GM19395 (cell line): ENCODE measurements around the gene RASL10A.
"Not testable (repeated sequence)": the region's sequence is repeated elsewhere in the genome, so short reads cannot be mapped to it uniquely, and the experiment has no call there.

Experiments used
- ATAC-seq: cut with Tn5 transposase; IDR thresholded peaks from one replicate; pipeline ENCODE4 v1.9.1; 2021; ENCODE audit warnings: mild to moderate bottlenecking, moderate library complexity; ENCODE audit not compliant: unreplicated experiment

RASL10A gene, protein sequence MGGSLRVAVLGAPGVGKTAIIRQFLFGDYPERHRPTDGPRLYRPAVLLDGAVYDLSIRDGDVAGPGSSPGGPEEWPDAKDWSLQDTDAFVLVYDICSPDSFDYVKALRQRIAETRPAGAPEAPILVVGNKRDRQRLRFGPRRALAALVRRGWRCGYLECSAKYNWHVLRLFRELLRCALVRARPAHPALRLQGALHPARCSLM

GRCh38 chr22:29315286-29316140, at the start of gene RASL10A:
Gene RASL10A, minus strand, starts transcription at chr22:29315697. Its CDS starts 451 bp downstream, at chr22:29315246.
- ATAC-seq: no peak

- no peak for ATAC-seq
Observed at GRCh38 chr22:29359469-29359868, 44.0 kb upstream of the RASL10A start.

DNA sequence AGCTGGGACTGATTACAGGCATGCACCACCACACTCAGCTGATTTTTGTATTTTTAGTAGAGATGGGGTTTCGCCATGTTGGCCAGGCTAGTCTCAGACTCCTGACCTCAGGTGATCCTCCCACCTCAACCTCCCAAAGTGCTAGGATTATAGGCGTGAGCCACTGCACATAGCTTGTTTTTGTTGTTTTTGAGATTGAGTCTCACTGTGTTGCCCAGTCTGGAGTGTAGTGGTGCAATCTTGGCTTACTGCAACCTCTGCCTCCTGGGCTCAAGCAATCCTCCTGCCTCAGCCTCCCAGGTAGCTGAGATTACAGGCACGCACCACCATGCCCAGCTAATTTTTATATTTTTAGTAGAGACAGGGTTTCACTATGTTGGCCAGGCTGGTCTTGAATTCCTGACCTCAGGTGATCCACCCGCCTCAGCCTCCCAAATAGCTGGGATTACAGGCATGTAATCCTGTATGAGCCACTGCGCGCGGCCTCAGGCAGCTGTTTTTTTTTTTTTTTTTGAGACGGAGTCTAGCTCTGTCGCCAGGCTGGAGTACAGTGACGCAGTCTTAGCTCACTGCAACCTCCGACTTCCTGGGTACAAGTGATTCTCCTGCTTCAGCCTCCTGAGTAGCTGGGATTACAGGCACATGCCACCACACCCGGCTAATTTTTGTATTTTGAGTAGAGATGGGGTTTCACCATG, 41.8 kb upstream of the RASL10A start:
- ATAC-seq: not testable (repeated sequence)

- ATAC-seq: no peak
Observed at GRCh38 chr22:29353860-29354259, 38.4 kb upstream of the RASL10A start.

DNA sequence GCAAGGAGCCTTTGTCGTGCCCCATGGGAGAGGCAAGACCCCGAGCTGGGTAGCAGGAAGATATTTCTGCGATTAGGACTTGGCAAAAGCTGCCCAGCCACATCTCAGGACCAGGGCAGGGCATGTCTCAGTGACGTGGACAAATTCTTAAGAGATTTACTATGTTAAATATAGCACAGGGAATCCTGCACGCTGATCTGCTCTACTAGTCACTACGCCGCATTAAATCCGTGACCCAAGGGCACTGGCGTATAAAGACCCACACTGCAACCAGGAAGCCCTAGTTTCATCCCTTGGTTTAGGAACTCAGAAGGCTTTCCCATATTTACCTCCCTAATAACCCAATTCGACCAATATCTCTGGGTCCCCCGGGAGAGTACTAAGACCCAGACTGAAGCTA, 37.8 kb upstream of the RASL10A start:
- no peak for ATAC-seq

GRCh38 chr22:29352778-29353177, 37.3 kb upstream of the RASL10A start:
- ATAC-seq: no peak

DNA sequence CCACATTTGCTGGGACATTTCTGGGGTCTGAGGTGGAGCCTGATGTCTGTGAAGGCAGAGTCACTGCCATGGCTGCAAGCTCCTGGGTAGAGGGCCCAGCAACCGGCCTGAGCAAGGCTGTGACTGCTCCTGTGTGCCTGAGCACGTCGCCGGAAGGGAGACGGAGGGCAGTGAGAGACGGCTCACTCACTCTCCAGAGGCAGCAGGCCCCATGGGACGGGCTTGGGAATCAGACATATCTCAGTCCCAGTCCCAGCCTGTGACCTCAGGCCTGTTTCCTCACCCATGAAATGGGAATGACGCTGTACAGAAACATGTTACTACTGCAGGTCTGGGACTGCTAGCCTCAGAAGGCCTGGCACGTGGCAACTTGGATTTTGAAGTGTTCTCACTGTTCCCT, 36.4 kb upstream of the RASL10A start:
- ATAC-seq: no peak

- ATAC-seq: no peak
Observed at GRCh38 chr22:29351042-29351441, 35.5 kb upstream of the RASL10A start.

GRCh38 chr22:29348956-29349355, 33.5 kb upstream of the RASL10A start:
- no peak for ATAC-seq

DNA sequence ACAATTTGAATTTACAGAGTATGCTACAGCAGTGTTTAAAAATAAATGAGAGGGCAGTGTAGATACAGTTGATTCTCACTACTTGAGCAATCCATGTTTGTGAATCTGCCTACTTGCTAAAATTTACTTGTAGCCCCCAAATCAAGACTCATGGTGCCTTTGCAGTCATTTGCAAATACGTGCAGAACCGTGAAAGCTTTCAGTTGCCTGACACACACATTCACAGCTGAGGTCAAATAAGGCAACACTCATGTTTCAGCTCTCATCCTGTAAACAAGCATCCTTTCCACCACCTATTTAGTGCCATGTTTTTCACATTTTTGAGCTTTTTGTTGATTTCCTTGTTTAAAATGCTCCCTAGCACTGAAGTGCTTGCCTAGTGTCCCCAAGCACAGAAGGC, 32.5 kb upstream of the RASL10A start:
- no peak for ATAC-seq

DNA sequence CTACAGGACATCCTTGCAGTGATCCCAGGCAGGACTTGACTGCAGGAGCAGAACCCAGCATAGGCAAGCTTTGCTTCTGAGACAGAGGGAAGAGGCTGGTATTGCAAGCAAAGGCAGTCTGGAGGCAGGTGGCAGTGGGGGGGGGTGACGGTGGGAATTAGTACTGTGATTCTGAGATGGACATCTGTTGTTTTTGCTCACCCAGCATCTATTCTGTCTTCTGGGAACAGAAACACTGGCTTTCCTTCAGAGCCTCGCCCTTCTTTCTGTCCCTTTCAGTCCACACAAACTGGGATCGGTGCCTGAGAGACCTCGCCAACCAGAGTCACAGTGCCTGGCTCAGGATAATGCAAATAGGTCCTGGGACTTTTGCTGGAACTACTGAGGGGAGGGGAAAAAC, 31.2 kb upstream of the RASL10A start:
- no peak for ATAC-seq

- no peak for ATAC-seq
Observed at GRCh38 chr22:29345932-29346331, 30.4 kb upstream of the RASL10A start.

GRCh38 chr22:29344889-29345288, 29.4 kb upstream of the RASL10A start:
- ATAC-seq: not testable (repeated sequence)

DNA sequence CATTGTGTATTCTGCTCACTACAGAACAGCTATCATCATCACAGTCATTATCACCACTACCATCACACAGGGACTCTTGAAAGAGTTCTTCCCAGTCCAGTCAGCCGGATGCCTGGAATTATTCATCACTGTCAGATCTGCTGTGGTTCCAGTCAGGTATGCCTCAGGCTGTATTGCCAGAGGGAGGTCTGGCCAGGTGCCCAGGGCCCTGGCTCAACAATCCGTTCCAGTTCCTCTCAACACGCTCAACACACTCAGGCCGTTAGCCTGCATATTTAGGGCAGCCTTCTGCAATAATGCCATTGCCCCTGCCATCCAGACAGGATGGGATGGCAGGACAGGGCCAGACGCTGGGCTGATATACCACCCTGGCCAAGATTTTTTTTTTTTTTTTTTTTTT, 28.6 kb upstream of the RASL10A start:
- no peak for ATAC-seq

DNA sequence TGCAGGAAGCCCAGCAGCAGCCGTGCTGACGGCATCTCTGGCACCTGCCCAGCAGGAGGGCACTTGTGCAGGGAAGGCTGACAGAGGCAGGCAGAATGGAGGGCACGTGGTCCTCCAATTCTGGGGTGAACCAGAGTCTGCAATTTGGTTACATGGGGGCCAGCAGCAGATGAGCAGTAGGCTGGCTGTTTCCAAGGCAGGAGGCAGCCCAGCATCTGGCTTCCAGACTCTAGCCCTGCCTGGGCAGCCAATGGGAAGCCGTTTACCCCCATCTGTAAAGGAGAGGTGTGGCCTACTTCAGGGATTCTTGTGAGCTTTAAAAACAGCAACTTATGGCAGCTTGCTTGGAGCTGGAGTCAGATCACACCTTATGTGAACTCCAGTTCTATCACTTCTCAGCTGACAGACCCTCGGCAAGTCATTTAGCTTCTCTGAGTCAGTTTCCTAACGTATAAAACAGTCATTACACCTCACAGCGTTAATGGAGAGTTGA, 27.9 kb upstream of the RASL10A start:
- ATAC-seq: no peak

- ATAC-seq: no peak
Observed at GRCh38 chr22:29342577-29343312, 27.2 kb upstream of the RASL10A start.

DNA sequence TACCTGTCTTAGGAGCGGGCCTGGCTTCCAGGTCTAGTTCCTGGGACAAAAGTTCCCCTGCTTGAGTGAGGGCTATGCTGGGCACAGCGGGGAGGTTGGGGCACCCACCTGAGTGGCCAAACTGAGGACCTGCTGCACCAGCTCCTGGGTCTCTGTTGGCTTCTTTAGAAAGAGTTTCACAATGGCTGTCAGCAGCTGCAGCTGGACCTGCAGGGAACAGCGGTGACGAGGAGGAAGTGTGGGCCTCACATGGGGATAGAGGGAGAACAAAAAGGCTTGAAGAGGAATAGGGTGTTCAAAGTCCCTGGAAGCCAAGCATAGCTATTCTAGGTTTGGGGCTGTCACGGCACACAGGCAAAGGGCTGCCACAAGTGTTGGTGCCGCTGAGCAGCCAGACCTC, 26.7 kb upstream of the RASL10A start:
- no peak for ATAC-seq

GRCh38 chr22:29341849-29342127, 26.3 kb upstream of the RASL10A start:
- no peak for ATAC-seq

DNA sequence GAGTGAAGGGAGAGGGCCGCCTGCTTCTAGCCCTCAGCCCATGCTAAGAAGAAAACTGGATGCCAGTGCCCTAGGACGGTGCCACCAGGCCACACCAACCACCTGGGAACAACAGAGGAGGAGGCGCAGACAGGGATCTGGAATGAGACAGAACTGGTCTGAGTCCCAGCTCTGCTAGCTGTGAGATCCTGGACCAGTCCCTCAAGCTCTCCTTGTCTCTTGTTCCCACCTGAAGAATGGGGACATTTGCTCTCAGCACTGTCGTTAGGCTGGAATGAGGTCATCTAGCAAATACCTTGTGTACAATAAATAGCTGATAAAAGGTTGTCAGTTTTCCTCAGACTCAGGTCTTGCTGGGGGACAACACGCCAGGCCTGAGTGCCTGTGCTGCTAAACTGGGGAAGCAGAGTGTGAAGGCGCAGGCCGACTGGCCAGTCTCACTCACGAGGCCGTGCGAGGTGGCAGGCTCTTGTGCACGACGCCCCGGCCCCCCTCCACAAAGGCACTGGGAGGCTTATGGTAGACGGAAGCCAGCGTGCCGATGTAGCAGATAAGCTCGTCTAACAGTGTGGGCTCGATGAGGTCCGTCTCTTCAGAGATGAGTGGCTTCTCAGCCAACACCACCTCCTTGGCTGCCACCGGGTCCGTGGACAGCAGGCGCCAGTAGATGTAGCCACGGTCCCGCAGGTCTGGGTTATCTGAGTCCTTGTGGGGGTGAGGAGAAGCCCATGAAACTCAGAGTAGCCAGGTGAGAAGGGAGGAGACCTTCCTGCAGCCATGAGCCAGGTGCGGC, 25.8 kb upstream of the RASL10A start:
- no peak for ATAC-seq

DNA sequence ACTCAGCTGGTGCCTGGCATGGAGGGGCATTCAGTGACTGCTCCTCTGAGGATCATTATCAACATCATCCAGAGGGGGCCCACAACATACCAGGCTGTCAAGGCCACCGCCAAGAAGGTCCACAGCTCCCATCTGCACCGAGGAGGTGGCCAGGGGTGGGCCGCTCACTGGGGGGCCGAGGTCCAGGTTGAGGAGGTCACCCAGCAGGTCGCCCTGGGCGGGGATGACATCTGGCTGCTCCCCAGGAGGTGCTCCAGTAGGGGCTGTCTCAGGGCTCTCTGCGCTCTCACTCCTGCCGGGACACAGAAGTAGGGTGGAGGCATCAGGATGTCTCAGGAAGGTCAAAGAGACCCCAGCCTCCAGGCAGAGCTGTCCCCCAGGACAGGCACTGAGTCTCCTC, 25.1 kb upstream of the RASL10A start:
- no peak for ATAC-seq
